H1 (cell line): ENCODE results near the gene SLC24A3. TPM values are rescaled to one million over a fixed set of nuclear protein-coding genes. Genes with fewer than 3 reads are reported as not detected.

Experiments used
- CTCF ChIA-PET: fragments of 300-600 bp; sonication (Branson Sonifier 250); formaldehyde crosslinking; loops from one replicate; lab custom pipeline; 2021; ENCODE audit not compliant: partially characterized antibody; lab: Charles Lee
- POLR2A ChIA-PET: fragments of 300-600 bp; sonication (Branson Sonifier 250); formaldehyde crosslinking; loops from one replicate; lab custom pipeline; 2021; ENCODE audit warnings: inconsistent platforms; ENCODE audit not compliant: partially characterized antibody; lab: Charles Lee
- DNase-seq, 2 experiments: peaks; one replicate each; pipeline versions ENCODE4 v3.0.0 to v3.0.0-alpha.2; 2010 to 2022; ENCODE audit warnings: low spot score in 2 of 2, low read depth in 1 of 2, mixed read lengths in 1 of 2
- FAIRE-seq: peaks from 2 replicates; lab custom pipeline; 2011; peaks lifted over from hg19 to GRCh38; lab: Jason Lieb, UNC
- H2AFZ ChIP-seq: 2 replicates; pipeline ENCODE4 v1.8.1; 2012; ENCODE audit warnings: low read length, inconsistent platforms
- H2AK5ac ChIP-seq: 2 replicates; pipeline ENCODE4 v1.6.1; 2013; ENCODE audit warnings: low read depth, low read length
- H2BK120ac ChIP-seq: replicated peaks from 2 replicates; pipeline ENCODE3; 2013; ENCODE audit warnings: low read depth, low read length, inconsistent platforms
- H2BK12ac ChIP-seq: 2 replicates; pipeline ENCODE4 v1.6.1; 2013; ENCODE audit warnings: low read depth, low read length
- H2BK15ac ChIP-seq: 2 replicates; pipeline ENCODE4 v1.6.1; 2013; ENCODE audit warnings: low read length
- H2BK20ac ChIP-seq: 2 replicates; pipeline ENCODE4 v1.6.1; 2013; ENCODE audit warnings: low read length
- H2BK5ac ChIP-seq: 2 replicates; pipeline ENCODE4 v1.6.1; 2013; ENCODE audit warnings: low read depth, low read length
- H3K14ac ChIP-seq: 2 replicates; pipeline ENCODE4 v1.6.1; 2013; ENCODE audit warnings: inconsistent platforms; ENCODE audit not compliant: insufficient read length
- H3K18ac ChIP-seq: 2 replicates; pipeline ENCODE4 v1.6.1; 2013; ENCODE audit warnings: low read length; ENCODE audit errors: extremely low read depth
- H3K23ac ChIP-seq: 2 replicates; pipeline ENCODE4 v1.6.1; 2013; ENCODE audit warnings: inconsistent platforms; ENCODE audit not compliant: insufficient read length
- H3K23me2 ChIP-seq: 2 replicates; pipeline ENCODE4 v1.6.1; 2013; ENCODE audit warnings: low read depth, low read length
- H3K27ac ChIP-seq: 2 replicates; pipeline ENCODE4 v1.6.1; 2011; ENCODE audit warnings: low read depth, low read length, inconsistent platforms
- H3K27me3 ChIP-seq, 4 experiments: replicated peaks in 1 of 4; 1 replicate in 1 of 4; 2 replicates in 3 of 4; pipeline versions ENCODE4 v1.6.1 to v1.8.1; 2011 to 2013; ENCODE audit warnings: low read length in 3 of 4, mild to moderate bottlenecking in 3 of 4, inconsistent platforms in 2 of 4, mixed read lengths in 2 of 4, moderate library complexity in 1 of 4; ENCODE audit not compliant: control insufficient read depth in 3 of 4, insufficient read depth in 3 of 4; ENCODE audit errors: extremely low read depth in 1 of 4
- H3K36me3 ChIP-seq, 4 experiments: 2 replicates each; pipeline versions ENCODE4 v1.6.1 to v1.8.1; 2011 to 2013; ENCODE audit warnings: mild to moderate bottlenecking in 4 of 4, low read length in 3 of 4, moderate library complexity in 2 of 4, control low read depth in 1 of 4, inconsistent platforms in 1 of 4; ENCODE audit not compliant: insufficient read depth in 4 of 4, control insufficient read depth in 2 of 4
- H3K4ac ChIP-seq: replicated peaks from 2 replicates; pipeline ENCODE3; 2013; ENCODE audit warnings: low read length, low read depth, mixed read lengths, inconsistent platforms; ENCODE audit not compliant: insufficient read length
- H3K4me1 ChIP-seq, 4 experiments: replicated peaks in 1 of 4; 1 replicate in 1 of 4; 2 replicates in 3 of 4; pipeline versions ENCODE4 v1.6.1 to v1.8.1; 2011 to 2013; ENCODE audit warnings: low read length in 3 of 4, inconsistent platforms in 2 of 4, mixed read lengths in 1 of 4; ENCODE audit not compliant: insufficient read depth in 4 of 4, control insufficient read depth in 3 of 4
- H3K4me2 ChIP-seq, 2 experiments: 2 replicates each; pipeline versions ENCODE4 v1.6.1 to v1.8.1; 2011 to 2013; ENCODE audit warnings: low read depth in 2 of 2, low read length in 2 of 2, control low read depth in 1 of 2, inconsistent platforms in 1 of 2, mild to moderate bottlenecking in 1 of 2; ENCODE audit not compliant: insufficient read depth in 1 of 2
- H3K4me3 ChIP-seq, 4 experiments: fragments of 200-600, 300-600 bp in 1 of 4; sonication (generic), shearing (Covaris generic), sonication (Bioruptor Twin) in 1 of 4; 2 replicates each; pipeline versions ENCODE4 v1.5.1 to v1.8.1; 2011 to 2016; ENCODE audit warnings: low read length in 4 of 4, low read depth in 3 of 4, control low read depth in 2 of 4, inconsistent platforms in 2 of 4, mild to moderate bottlenecking in 2 of 4, mixed read lengths in 1 of 4, moderate library complexity in 1 of 4; ENCODE audit not compliant: insufficient read depth in 2 of 4; ENCODE audit errors: extremely low read depth in 1 of 4
- H3K56ac ChIP-seq: replicated peaks from 2 replicates; pipeline ENCODE3; 2013; ENCODE audit warnings: low read depth, mild to moderate bottlenecking, mixed read lengths, low read length, inconsistent platforms; ENCODE audit not compliant: insufficient read length
- H3K79me1 ChIP-seq: 2 replicates; pipeline ENCODE4 v1.6.1; 2013; ENCODE audit warnings: low read depth, low read length, control low read depth
- H3K79me2 ChIP-seq, 2 experiments: 2 replicates each; pipeline versions ENCODE4 v1.6.1 to v1.8.1; 2012 to 2013; ENCODE audit warnings: low read length in 2 of 2, mild to moderate bottlenecking in 2 of 2, inconsistent platforms in 1 of 2; ENCODE audit not compliant: insufficient read depth in 2 of 2, control insufficient read depth in 1 of 2
- H3K9ac ChIP-seq, 4 experiments: replicated peaks in 1 of 4; 1 replicate in 1 of 4; 2 replicates in 3 of 4; pipeline versions ENCODE4 v1.6.1 to v1.8.1; 2011 to 2013; ENCODE audit warnings: low read depth in 3 of 4, low read length in 3 of 4, control low read depth in 2 of 4, mild to moderate bottlenecking in 2 of 4, moderate library complexity in 2 of 4, inconsistent platforms in 1 of 4; ENCODE audit errors: extremely low read depth in 1 of 4
- H3K9me3 ChIP-seq, 2 experiments: 2 replicates each; pipeline versions ENCODE4 v1.6.1 to v1.8.1; 2012 to 2013; ENCODE audit warnings: mild to moderate bottlenecking in 2 of 2, moderate library complexity in 2 of 2, control low read depth in 1 of 2, inconsistent platforms in 1 of 2, low read depth in 1 of 2, low read length in 1 of 2, mixed read lengths in 1 of 2; ENCODE audit not compliant: insufficient read depth in 2 of 2
- H4K20me1 ChIP-seq, 2 experiments: replicated peaks in 1 of 2; 2 replicates each; pipeline versions ENCODE3 to v1.8.1; 2011 to 2013; ENCODE audit warnings: inconsistent platforms in 2 of 2, low read length in 2 of 2, mild to moderate bottlenecking in 1 of 2; ENCODE audit not compliant: insufficient read depth in 2 of 2, control insufficient read depth in 1 of 2
- H4K5ac ChIP-seq: 2 replicates; pipeline ENCODE4 v1.6.1; 2013; ENCODE audit warnings: low read length, low read depth, mixed read lengths, inconsistent platforms; ENCODE audit not compliant: insufficient read length
- H4K8ac ChIP-seq: 2 replicates; pipeline ENCODE4 v1.8.0; 2013; ENCODE audit warnings: mild to moderate bottlenecking, moderate library complexity, low read length, inconsistent platforms; ENCODE audit not compliant: insufficient read depth; ENCODE audit errors: extremely low read depth
- H4K91ac ChIP-seq: replicated peaks from 2 replicates; pipeline ENCODE3; 2013; ENCODE audit warnings: low read length, mixed read lengths, inconsistent platforms; ENCODE audit not compliant: insufficient read length
- BRCA1 ChIP-seq: IDR thresholded peaks from 2 replicates; pipeline ENCODE4 v1.6.1; 2012; ENCODE audit warnings: low read depth, low read length, improper control_type of control experiment
- GABPA ChIP-seq: IDR thresholded peaks from 2 replicates; pipeline ENCODE4 v1.6.1; 2011; ENCODE audit warnings: mild to moderate bottlenecking, low read length, moderate library complexity, borderline replicate concordance; ENCODE audit not compliant: insufficient read depth
- HDAC2 ChIP-seq, 2 experiments: fragments of 300-600 bp in 1 of 2; sonication (generic) in 1 of 2; IDR thresholded peaks; 2 replicates each; pipeline ENCODE4 v1.6.1; 2011 to 2012; ENCODE audit warnings: low read depth in 2 of 2, low read length in 2 of 2, mild to moderate bottlenecking in 2 of 2, moderate library complexity in 2 of 2, borderline replicate concordance in 1 of 2, inconsistent platforms in 1 of 2
- KDM5A ChIP-seq: fragments of 200-600 bp; IDR thresholded peaks from 2 replicates; pipeline ENCODE4 v1.7.1; 2012; ENCODE audit warnings: mild to moderate bottlenecking, low read length, inconsistent platforms, mixed read lengths
- RAD21 ChIP-seq, 2 experiments: IDR thresholded peaks in 1 of 2; conservative IDR thresholded peaks in 1 of 2; 2 replicates each; pipeline ENCODE4 v1.6.1; 2011; ENCODE audit warnings: low read depth in 2 of 2, low read length in 2 of 2, improper control_type of control experiment in 1 of 2, inconsistent platforms in 1 of 2, mild to moderate bottlenecking in 1 of 2, moderate library complexity in 1 of 2
- RNF2 ChIP-seq: fragments of 200-900, 300-1000 bp; sonication (generic); IDR thresholded peaks from 2 replicates; pipeline ENCODE4 v1.7.1; 2016; ENCODE audit warnings: borderline replicate concordance, low read depth, mild to moderate bottlenecking, antibody characterized with exemption, low read length; ENCODE audit not compliant: poor library complexity, severe bottlenecking; ENCODE audit errors: missing control alignments
- SIX5 ChIP-seq: IDR thresholded peaks from 2 replicates; pipeline ENCODE4 v1.6.1; 2011; ENCODE audit warnings: mild to moderate bottlenecking, low read depth, low read length
- SP4 ChIP-seq: IDR thresholded peaks from 2 replicates; pipeline ENCODE4 v1.6.1; 2012; ENCODE audit warnings: low read length, inconsistent platforms
- TAF7 ChIP-seq: optimal IDR thresholded peaks from 2 replicates; pipeline ENCODE3; 2011; ENCODE audit warnings: low read depth, mild to moderate bottlenecking, inconsistent platforms, low read length, moderate library complexity, borderline replicate concordance
- WGBS, 2 experiments: shearing (Covaris generic) in 1 of 2; methylation state at CpG; one replicate each; pipeline versions ENCODE4 v1.1.6 to v1.1.7; 2013 to 2015; ENCODE audit warnings: low lambda C conversion rate in 2 of 2, mixed read lengths in 2 of 2, inconsistent platforms in 1 of 2, low coverage in 1 of 2, missing lambda C conversion rate in 1 of 2; ENCODE audit not compliant: insufficient replicate concordance in 2 of 2, insufficient coverage in 1 of 2, insufficient read length in 1 of 2; ENCODE audit errors: extremely low coverage in 1 of 2, missing lambda C conversion rate in 1 of 2; 5-methylcytosine and 5-hydroxymethylcytosine counted together
- polyA plus RNA-seq, 7 experiments: library from polyadenylated mRNA; depleted of rRNA in 3 of 7; stranded (reverse) in 5 of 7; unstranded in 2 of 7; fragments of >200 nt in 5 of 7; fragments of 200-250 nt in 2 of 7; gene quantifications; 1 replicate in 5 of 7; 2 replicates in 1 of 7; 4 replicates in 1 of 7; pipeline versions ENCODE4 v1.2.1 to v1.2.3, GENCODE V29; 2011 to 2013; ENCODE audit warnings: missing spikeins in 2 of 7, mixed read lengths in 2 of 7
- total RNA-seq: library from RNA; stranded (reverse); fragmentation: NEBNext Ultra II Directional; extraction: Animal tissue kit (Norgen Biotek cat#: 25700); gene quantifications from 2 replicates; pipeline ENCODE4 v1.2.1, GENCODE V29; 2021
- TF ChIP-seq, protein P1 (sequence below): IDR thresholded peaks from 2 replicates; pipeline ENCODE4 v1.6.1; 2012; ENCODE audit warnings: inconsistent platforms

The SLC24A3 gene
- total and polyA plus RNA-seq, 2 of the 8 experiments (the other 6 are each of a cell fraction or from before 2014, with no cell fraction given): 4.5 to 6.3 TPM

GRCh38 chr20:19368351-19368750 lies 155.9 kb downstream of the SLC24A3 start:
- Histone ChIP-seq H3K9ac (no peak overlapping the region), H3K9me3 (no peaks in the 10 kb centered on the region), H3K36me3 (no peaks in the 10 kb centered on the region), H2BK12ac (no peak overlapping the region), H4K91ac (no peak overlapping the region), H3K4me3 (no peak overlapping the region), H3K56ac (no peak overlapping the region), H3K79me2 (no peaks in the 10 kb centered on the region), H2BK15ac (no peak overlapping the region), H4K5ac (no peak overlapping the region), H3K23ac (no peak overlapping the region), H3K23me2 (no peaks in the 10 kb centered on the region), H3K4me2 (no peak overlapping the region), H3K14ac (no peak overlapping the region), H4K20me1 (no peaks in the 10 kb centered on the region), H2AK5ac (no peak overlapping the region), H3K4me1 (no peaks in the 10 kb centered on the region), H3K79me1 (no peaks in the 10 kb centered on the region), H2BK120ac (no peak overlapping the region), H2BK20ac (no peak overlapping the region), H2BK5ac (no peak overlapping the region), H3K27me3 (no peaks in the 10 kb centered on the region), H4K8ac (no peak overlapping the region), H3K18ac (no peak overlapping the region), H3K27ac (no peak overlapping the region), H3K4ac (no peak overlapping the region), H2AFZ (no peak overlapping the region)
- no peak for TF ChIP-seq SIX5
- no peak for TF ChIP-seq RNF2
- TF ChIP-seq RAD21 (IDR thresholded peaks at IDR 0.05 in 1 of 2, conservative IDR thresholded peaks at IDR 0.05 in 1 of 2; ENCODE audit: low read depth in 2 of 2, low read length in 2 of 2): no peak
- TF ChIP-seq SP4: no peak
- no peak for TF ChIP-seq BRCA1
- TF ChIP-seq, protein P1, sequence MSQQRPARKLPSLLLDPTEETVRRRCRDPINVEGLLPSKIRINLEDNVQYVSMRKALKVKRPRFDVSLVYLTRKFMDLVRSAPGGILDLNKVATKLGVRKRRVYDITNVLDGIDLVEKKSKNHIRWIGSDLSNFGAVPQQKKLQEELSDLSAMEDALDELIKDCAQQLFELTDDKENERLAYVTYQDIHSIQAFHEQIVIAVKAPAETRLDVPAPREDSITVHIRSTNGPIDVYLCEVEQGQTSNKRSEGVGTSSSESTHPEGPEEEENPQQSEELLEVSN: no peak
- TF ChIP-seq HDAC2 (IDR thresholded peaks at IDR 0.05; ENCODE audit: borderline replicate concordance in 1 of 2, low read depth in 2 of 2, low read length in 2 of 2): no peak
- TF ChIP-seq GABPA: no peak
- no peak for TF ChIP-seq TAF7
- no peak for TF ChIP-seq KDM5A
- FAIRE-seq (no peak), DNase-seq (no peak)
- ChIA-PET POLR2A (no interaction called here), CTCF (no interaction called here)
- WGBS, 2 experiments: 93% methylated on average over 2 of the region's 3 CpGs; no CpG with 5 or more reads in 1 of the 2 experiments
